Activated T-cell treated with anti-CD3 and anti-CD28 coated beads, Interleukin-2, amount 50 U/mL, for 48 hours (primary cell): ENCODE measurements around the gene KIF26B.

ENCODE experiments used
- DNase-seq, 2 experiments: peaks; one replicate each; pipeline ENCODE4 v3.0.0-alpha.2; 2020

The KIF26B gene

GRCh38 chr1:245245021-245245667, 90.4 kb downstream of the KIF26B start:
- DNase-seq, result no peak

- DNase-seq, result no peak
Observed at GRCh38 chr1:245246433-245246832, 91.6 kb downstream of the KIF26B start.

GRCh38 chr1:245247356-245247755, 92.6 kb downstream of the KIF26B start:
- no peak for DNase-seq

- no peak for DNase-seq
Observed at GRCh38 chr1:245247801-245248200, 93.0 kb downstream of the KIF26B start.

- no peak for DNase-seq
Observed at GRCh38 chr1:245248231-245248731, 93.5 kb downstream of the KIF26B start.

- DNase-seq, result no peak
Observed at GRCh38 chr1:245255783-245256182, 101.0 kb downstream of the KIF26B start.

- DNase-seq, result no peak
Observed at GRCh38 chr1:245256528-245256927, 101.7 kb downstream of the KIF26B start.

GRCh38 chr1:245258271-245258920, 103.6 kb downstream of the KIF26B start:
- no peak for DNase-seq

GRCh38 chr1:245260110-245260882, 105.5 kb downstream of the KIF26B start:
- no peak for DNase-seq

GRCh38 chr1:245260883-245261282, 106.1 kb downstream of the KIF26B start:
- no peak for DNase-seq

- DNase-seq, result no peak
Observed at GRCh38 chr1:245261786-245262185, 107.0 kb downstream of the KIF26B start.

GRCh38 chr1:245263529-245264095, 108.8 kb downstream of the KIF26B start:
- no peak for DNase-seq

- no peak for DNase-seq
Observed at GRCh38 chr1:245264226-245264625, 109.4 kb downstream of the KIF26B start.

GRCh38 chr1:245266105-245266504, 111.3 kb downstream of the KIF26B start:
- DNase-seq, result no peak

GRCh38 chr1:245270063-245270462, 115.3 kb downstream of the KIF26B start:
- no peak for DNase-seq

GRCh38 chr1:245270972-245271371, 116.2 kb downstream of the KIF26B start:
- no peak for DNase-seq

GRCh38 chr1:245272676-245273075, 117.9 kb downstream of the KIF26B start:
- no peak for DNase-seq

- no peak for DNase-seq
Observed at GRCh38 chr1:245276445-245276844, 121.7 kb downstream of the KIF26B start.

GRCh38 chr1:245277276-245277675, 122.5 kb downstream of the KIF26B start:
- peak in 1 of 2 experiments; percentile 17 for DNase-seq

- DNase-seq, result no peak
Observed at GRCh38 chr1:245278846-245279245, 124.1 kb downstream of the KIF26B start.

- no peak for DNase-seq
Observed at GRCh38 chr1:245279346-245279745, 124.6 kb downstream of the KIF26B start.

GRCh38 chr1:245283001-245283400, 128.2 kb downstream of the KIF26B start:
- no peak for DNase-seq

GRCh38 chr1:245285168-245285567, 130.4 kb downstream of the KIF26B start:
- no peak for DNase-seq
